Measurements from ENCODE around the gene RELA.

RELA gene

GRCh38 chr11:65680192-65680743, 17.6 kb upstream of the RELA start:
- Histone ChIP-seq H3K27ac (no peak overlapping the region), H3K27me3 (ENCODE audit: control insufficient read depth, insufficient read depth, low read length) (no peaks in the 10 kb centered on the region), H3K4me1 (no peaks in the 10 kb centered on the region), H3K36me3 (ENCODE audit: control insufficient read depth, insufficient read depth, low read length) (no peaks in the 10 kb centered on the region), H3K9me3 (ENCODE audit: control insufficient read depth, low read length) (no peaks in the 10 kb centered on the region), H3K4me2 (ENCODE audit: low read length) (no peak overlapping the region), H3K9ac (no peak overlapping the region), H2AFZ (no peak overlapping the region), H3K4me3 (ENCODE audit: low read depth, low read length) (no peak overlapping the region), H3K79me2 (no peaks in the 10 kb centered on the region)
- no peak for TF ChIP-seq CTCF (IDR thresholded peaks at IDR 0.05)

GRCh38 chr11:65672982-65673381, 10.3 kb upstream of the RELA start:
- Histone ChIP-seq H2AFZ (no peak overlapping the region), H3K9me3 (ENCODE audit: control insufficient read depth, low read length) (no peaks in the 10 kb centered on the region), H3K36me3 (ENCODE audit: control insufficient read depth, insufficient read depth, low read length) (no peaks in the 10 kb centered on the region), H3K9ac (no peak overlapping the region), H3K4me2 (ENCODE audit: low read length) (no peak overlapping the region), H3K27ac (no peak overlapping the region), H3K79me2 (no peaks in the 10 kb centered on the region), H3K4me1 (no peaks in the 10 kb centered on the region), H3K27me3 (ENCODE audit: control insufficient read depth, insufficient read depth, low read length) (no peaks in the 10 kb centered on the region), H3K4me3 (ENCODE audit: low read depth, low read length) (no peak overlapping the region)
- no peak for TF ChIP-seq CTCF (IDR thresholded peaks at IDR 0.05)

GRCh38 chr11:65672180-65672860, 9.6 kb upstream of the RELA start:
- Histone ChIP-seq H3K27me3 (ENCODE audit: control insufficient read depth, insufficient read depth, low read length) (no peaks in the 10 kb centered on the region), H3K9ac (no peak overlapping the region), H3K79me2 (no peaks in the 10 kb centered on the region), H3K4me3 (ENCODE audit: low read depth, low read length) (no peak overlapping the region), H2AFZ (no peak overlapping the region), H3K27ac (no peak overlapping the region), H3K4me1 (no peaks in the 10 kb centered on the region), H3K9me3 (ENCODE audit: control insufficient read depth, low read length) (no peaks in the 10 kb centered on the region), H3K36me3 (ENCODE audit: control insufficient read depth, insufficient read depth, low read length) (no peaks in the 10 kb centered on the region), H3K4me2 (ENCODE audit: low read length) (no peak overlapping the region)
- TF ChIP-seq CTCF (IDR thresholded peaks at IDR 0.05), result no peak

- no peaks in the 10 kb centered on the region for H3K9me3 ChIP-seq (ENCODE audit: control insufficient read depth, low read length)
- H3K4me2 ChIP-seq (ENCODE audit: low read length), result peak overlapping the region; percentile 89
- no peaks in the 10 kb centered on the region for H3K4me1 ChIP-seq
- H3K27me3 ChIP-seq (ENCODE audit: control insufficient read depth, insufficient read depth, low read length), result no peaks in the 10 kb centered on the region
- no peak for TF ChIP-seq CTCF (IDR thresholded peaks at IDR 0.05)
- H3K9ac ChIP-seq, result peak overlapping the region; percentile 63
- no peaks in the 10 kb centered on the region for H3K79me2 ChIP-seq
- peak overlapping the region; percentile 83 for H2AFZ ChIP-seq
- no peaks in the 10 kb centered on the region for H3K36me3 ChIP-seq (ENCODE audit: control insufficient read depth, insufficient read depth, low read length)
- peak overlapping the region; percentile 83 for H3K4me3 ChIP-seq (ENCODE audit: low read depth, low read length)
- peak overlapping the region; percentile 97 for H3K27ac ChIP-seq
Observed at GRCh38 chr11:65663639-65664200, 1.0 kb upstream of the RELA start.
